GM19238 (cell line): ENCODE data around the gene VGLL4.

ENCODE experiments used
- DNase-seq: peaks from one replicate; pipeline ENCODE4 v3.0.0; 2011; ENCODE audit warnings: low spot score; ENCODE audit not compliant: insufficient read length

The VGLL4 gene

DNA sequence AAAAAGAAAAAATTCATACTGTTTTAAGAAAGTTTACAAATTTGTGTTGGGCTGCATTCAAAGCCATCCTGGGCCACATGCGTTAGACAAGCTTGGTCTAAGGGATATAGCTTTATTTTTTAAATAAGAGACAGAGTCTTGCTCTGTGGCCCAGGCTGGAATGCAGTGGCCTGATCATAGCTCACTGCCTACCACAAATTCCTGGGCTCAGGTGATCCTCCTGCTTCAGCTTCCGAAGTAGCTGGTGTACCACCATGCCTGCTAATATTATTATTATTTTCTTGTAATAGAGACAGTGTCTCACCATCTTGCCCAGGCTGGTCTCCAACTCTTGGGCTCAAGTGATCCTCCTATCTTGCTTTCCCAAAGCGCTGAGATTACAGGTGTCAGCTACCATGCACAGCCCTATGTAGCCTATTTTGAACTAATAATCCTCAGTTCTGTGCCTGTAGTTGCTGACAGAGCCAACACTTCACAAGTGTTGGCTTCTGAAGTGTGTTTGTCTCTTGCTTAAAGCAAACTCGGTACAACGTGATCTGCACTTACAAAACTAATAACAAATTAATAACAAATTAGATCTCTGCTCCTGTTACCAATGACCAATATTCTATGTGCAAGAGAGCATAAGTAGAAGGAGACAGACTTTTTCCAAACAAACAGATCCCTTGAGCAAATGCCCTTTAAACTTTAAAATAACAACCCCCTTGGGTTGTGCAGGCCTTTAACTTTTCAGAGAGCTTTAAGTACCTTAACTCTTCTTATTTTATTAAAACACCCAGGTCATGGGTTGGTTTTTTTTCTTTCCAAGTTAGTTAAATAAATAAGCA is 135.2 kb downstream of the VGLL4 start:
- no peak for DNase-seq

GRCh38 chr3:11507719-11508118 is 136.0 kb downstream of the VGLL4 start:
- no peak for DNase-seq
